ENCODE data around the gene ANO7. TPM values are rescaled to one million over a fixed set of nuclear protein-coding genes. Genes with fewer than 3 reads are reported as not detected.

ANO7 gene
- total and polyA plus RNA-seq, 11 donors: 0.67 to 3.0 (median 1.1) TPM

DNA sequence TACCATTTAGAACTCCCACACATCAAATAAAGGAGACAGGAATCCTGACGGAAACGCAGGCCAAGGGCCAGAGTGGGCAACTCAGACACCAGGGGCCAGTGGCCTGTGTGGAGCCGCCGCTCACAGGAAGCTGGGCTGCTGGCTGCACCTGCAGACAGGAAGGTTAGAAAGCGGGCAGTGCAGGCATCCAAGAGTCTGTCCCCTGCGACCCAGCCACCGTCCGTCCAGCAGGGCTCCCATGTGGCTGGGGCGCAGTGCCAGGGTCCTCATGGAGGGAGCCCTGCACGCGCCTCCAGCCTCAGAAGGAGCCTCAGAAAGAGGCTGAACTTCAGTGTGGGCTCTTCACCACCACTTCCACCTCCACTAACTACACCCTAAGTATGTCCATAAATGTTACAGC, 2.5 kb upstream of the ANO7 start:
- H3K9me3 ChIP-seq: no peaks in the 10 kb centered on the region
- H3K4me1 ChIP-seq: no peaks in the 10 kb centered on the region
- no peak overlapping the region for H3K27ac ChIP-seq
- DNase-seq (no peak), ATAC-seq (no peak)
- peaks cover 0 to 18% (median 11%) of the 10 kb centered on the region in 9 donors for H3K36me3 ChIP-seq
- no peak overlapping the region for H3K4me3 ChIP-seq
- TF ChIP-seq POLR2A (IDR thresholded peaks at IDR 0.05): no peak
- TF ChIP-seq, protein P1, sequence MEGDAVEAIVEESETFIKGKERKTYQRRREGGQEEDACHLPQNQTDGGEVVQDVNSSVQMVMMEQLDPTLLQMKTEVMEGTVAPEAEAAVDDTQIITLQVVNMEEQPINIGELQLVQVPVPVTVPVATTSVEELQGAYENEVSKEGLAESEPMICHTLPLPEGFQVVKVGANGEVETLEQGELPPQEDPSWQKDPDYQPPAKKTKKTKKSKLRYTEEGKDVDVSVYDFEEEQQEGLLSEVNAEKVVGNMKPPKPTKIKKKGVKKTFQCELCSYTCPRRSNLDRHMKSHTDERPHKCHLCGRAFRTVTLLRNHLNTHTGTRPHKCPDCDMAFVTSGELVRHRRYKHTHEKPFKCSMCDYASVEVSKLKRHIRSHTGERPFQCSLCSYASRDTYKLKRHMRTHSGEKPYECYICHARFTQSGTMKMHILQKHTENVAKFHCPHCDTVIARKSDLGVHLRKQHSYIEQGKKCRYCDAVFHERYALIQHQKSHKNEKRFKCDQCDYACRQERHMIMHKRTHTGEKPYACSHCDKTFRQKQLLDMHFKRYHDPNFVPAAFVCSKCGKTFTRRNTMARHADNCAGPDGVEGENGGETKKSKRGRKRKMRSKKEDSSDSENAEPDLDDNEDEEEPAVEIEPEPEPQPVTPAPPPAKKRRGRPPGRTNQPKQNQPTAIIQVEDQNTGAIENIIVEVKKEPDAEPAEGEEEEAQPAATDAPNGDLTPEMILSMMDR (IDR thresholded peaks at IDR 0.05): no peak
- no peaks in the 10 kb centered on the region for H3K27me3 ChIP-seq
- 51 to 62% (median 58%) methylated on average over 11 of the region's 11 CpGs for WGBS, 4 donors
- intact Hi-C loops (cut with DNase I): no loop called here

DNA sequence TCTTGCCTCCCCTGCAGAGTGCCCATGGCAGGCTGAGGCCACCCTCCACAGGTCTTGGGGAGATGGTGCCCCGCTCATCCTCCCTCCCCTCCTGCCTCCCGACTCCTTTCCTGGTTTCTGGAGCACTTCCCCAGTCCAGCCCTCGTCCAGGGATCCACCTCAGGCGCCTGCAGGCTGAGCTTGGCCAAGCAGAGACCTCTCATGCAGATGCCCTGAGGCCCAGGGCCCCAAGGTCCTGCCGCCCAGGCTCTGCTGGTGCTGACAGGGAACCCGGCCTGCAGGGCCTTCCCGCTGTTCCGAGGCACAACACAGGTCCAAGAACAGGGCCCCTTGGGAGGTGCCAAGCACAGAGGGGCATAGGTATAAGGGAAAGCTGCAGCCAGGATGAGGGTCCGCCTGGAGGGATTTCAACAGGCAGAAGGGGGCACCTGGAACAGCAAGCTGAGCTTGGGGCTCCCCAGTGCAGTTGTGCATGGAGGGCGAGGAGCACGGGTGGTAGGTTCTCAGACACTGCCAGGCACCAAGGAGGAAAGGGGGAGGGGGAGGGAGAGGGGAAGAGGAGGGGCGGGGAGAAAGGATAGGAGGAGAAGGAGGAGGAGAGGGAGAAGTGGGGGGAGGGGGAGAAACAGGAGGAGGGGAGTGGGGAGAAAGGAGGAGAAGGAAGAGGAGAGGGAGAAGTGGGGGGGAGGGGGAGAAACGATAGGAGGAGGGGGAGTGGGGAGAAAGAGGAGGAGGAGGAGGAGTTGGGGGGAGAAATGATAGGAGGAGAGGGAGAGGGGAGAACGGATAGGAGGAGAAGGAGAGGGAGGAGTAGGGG, 1.2 kb upstream of the ANO7 start:
- TF ChIP-seq, protein P1 (IDR thresholded peaks at IDR 0.05): no peak
- no peak for TF ChIP-seq POLR2A (IDR thresholded peaks at IDR 0.05)
- Histone ChIP-seq H3K4me3 (no peak overlapping the region), H3K36me3 (peaks cover 0 to 15% (median 11%) of the 10 kb centered on the region in 9 donors), H3K4me1 (no peaks in the 10 kb centered on the region), H3K27ac (no peak overlapping the region), H3K27me3 (no peaks in the 10 kb centered on the region), H3K9me3 (no peaks in the 10 kb centered on the region)
- no peak for ATAC-seq
- intact Hi-C loops (cut with DNase I): no loop called here
- WGBS, 4 donors: 52 to 75% (median 60%) methylated on average over 8 to 14 of the region's 14 CpGs
- no peak for DNase-seq

DNA sequence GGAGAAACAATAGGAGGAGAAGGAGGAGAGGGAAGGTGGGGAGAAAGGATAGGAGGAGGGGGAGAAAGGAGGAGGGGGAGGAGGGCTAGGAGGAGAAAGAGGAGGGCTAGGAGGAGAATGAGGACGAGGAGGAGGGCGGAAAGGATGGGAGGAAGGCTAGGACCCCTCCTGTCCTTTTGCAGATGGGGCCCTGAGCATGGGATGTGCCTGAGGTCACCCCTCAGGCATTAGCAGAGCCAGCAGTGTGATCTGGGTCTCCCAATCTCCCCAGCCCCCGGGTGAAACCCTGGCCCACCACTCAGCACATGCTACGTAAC, 601 bp upstream of the ANO7 start:
- Histone ChIP-seq H3K4me1 (no peaks in the 10 kb centered on the region), H3K36me3 (peaks cover 0 to 11% (median 8%) of the 10 kb centered on the region in 9 donors), H3K27ac (no peak overlapping the region), H3K4me3 (no peak overlapping the region), H3K9me3 (no peaks in the 10 kb centered on the region), H3K27me3 (no peaks in the 10 kb centered on the region)
- DNase-seq (no peak), ATAC-seq (no peak)
- 49 to 60% (median 56%) methylated on average over 4 of the region's 4 CpGs for WGBS, 4 donors
- TF ChIP-seq POLR2A (IDR thresholded peaks at IDR 0.05): no peak
- TF ChIP-seq, protein P1 (IDR thresholded peaks at IDR 0.05): no peak
- intact Hi-C loops (cut with DNase I): no loop called here

DNA sequence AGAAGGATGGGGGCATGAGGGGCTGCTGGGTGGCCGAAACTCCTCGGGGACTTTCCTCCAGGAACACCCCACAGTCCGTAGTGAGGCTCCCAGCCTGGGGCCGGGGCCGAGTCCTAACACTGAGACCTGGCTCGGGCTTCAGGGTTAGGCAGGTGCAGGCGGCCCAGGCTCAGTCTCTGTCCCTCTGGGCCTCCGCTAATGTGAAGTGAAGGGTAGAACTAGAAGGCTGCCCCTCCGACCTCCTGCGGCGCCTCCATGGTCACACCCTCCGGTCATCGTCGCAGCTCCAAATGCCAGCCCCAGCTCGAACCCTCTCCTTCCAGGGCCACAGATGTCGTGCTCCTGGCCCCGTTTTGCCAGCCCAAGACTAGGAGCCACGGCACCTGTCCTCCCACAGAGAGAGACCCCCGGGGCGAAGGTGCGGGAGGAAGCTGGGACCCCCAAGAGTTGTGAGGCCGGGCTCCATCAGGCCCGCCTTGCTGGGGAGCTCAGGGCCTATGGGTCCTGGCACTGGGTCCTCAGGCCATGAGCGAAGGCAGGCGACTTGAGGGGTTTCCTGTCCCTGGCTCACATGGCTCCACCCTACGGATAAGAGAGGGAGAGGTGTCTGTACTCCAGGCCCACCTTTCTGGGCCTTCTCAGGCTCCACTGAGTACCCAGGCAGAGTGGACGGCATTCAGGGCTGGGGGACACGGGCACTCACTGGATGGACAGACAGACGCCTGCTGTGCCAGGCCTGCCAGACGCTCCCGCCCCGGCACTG, 797 bp downstream of the ANO7 start:
- ATAC-seq: no peak
- H3K9me3 ChIP-seq: no peaks in the 10 kb centered on the region
- no peak overlapping the region for H3K4me3 ChIP-seq
- H3K4me1 ChIP-seq: no peaks in the 10 kb centered on the region
- H3K27ac ChIP-seq: no peak overlapping the region
- 88 to 96% (median 93%) methylated on average over 7 to 32 of the region's 32 CpGs for WGBS, 4 donors
- intact Hi-C loops (cut with DNase I): no loop called here
- no peaks in the 10 kb centered on the region for H3K27me3 ChIP-seq
- TF ChIP-seq, protein P1 (IDR thresholded peaks at IDR 0.05): no peak
- no peak for TF ChIP-seq POLR2A (IDR thresholded peaks at IDR 0.05)
- DNase-seq: no peak
- no peaks in the 10 kb centered on the region for H3K36me3 ChIP-seq
